ENCODE data around the gene AVPI1. TPM values are rescaled to one million over a fixed set of nuclear protein-coding genes. Genes with fewer than 3 reads are reported as not detected.

AVPI1 gene, protein sequence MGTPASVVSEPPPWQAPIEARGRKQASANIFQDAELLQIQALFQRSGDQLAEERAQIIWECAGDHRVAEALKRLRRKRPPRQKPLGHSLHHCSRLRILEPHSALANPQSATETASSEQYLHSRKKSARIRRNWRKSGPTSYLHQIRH
- 1 to 10 TPM; 4.5 to 6.2 (median 5.3) TPM for polyA plus RNA-seq (ENCODE audit: insufficient read depth in 1 of 5, insufficient read length in 5 of 5, low replicate concordance in 1 of 5)
- long read RNA-seq, donor 1, partial matches to known transcripts: 7 of 8 reads
- long read RNA-seq, donor 1, other reads (novel, unspliced or antisense): 0 of 8 reads
- long read RNA-seq, donor 2, partial matches to known transcripts: 0 of 4 reads
- long read RNA-seq, donor 2, other reads (novel, unspliced or antisense): 0 of 4 reads
- long read RNA-seq, donor 3, partial matches to known transcripts: 0 of 2 reads
- long read RNA-seq, donor 3, other reads (novel, unspliced or antisense): 0 of 2 reads
- long read RNA-seq, donor 4, partial matches to known transcripts: 6 of 9 reads
- long read RNA-seq, donor 4, other reads (novel, unspliced or antisense): 0 of 9 reads
- long read RNA-seq, donor 5, partial matches to known transcripts: 6 of 9 reads
- long read RNA-seq, donor 5, other reads (novel, unspliced or antisense): 0 of 9 reads
- long read RNA-seq, donor 6, partial matches to known transcripts: 5 of 7 reads
- long read RNA-seq, donor 6, other reads (novel, unspliced or antisense): 0 of 7 reads
- long read RNA-seq, donor 7, partial matches to known transcripts: 0 of 2 reads
- long read RNA-seq, donor 7, other reads (novel, unspliced or antisense): 0 of 2 reads
- long read RNA-seq, donor 8, partial matches to known transcripts: 0 of 3 reads
- long read RNA-seq, donor 8, other reads (novel, unspliced or antisense): 0 of 3 reads

DNA sequence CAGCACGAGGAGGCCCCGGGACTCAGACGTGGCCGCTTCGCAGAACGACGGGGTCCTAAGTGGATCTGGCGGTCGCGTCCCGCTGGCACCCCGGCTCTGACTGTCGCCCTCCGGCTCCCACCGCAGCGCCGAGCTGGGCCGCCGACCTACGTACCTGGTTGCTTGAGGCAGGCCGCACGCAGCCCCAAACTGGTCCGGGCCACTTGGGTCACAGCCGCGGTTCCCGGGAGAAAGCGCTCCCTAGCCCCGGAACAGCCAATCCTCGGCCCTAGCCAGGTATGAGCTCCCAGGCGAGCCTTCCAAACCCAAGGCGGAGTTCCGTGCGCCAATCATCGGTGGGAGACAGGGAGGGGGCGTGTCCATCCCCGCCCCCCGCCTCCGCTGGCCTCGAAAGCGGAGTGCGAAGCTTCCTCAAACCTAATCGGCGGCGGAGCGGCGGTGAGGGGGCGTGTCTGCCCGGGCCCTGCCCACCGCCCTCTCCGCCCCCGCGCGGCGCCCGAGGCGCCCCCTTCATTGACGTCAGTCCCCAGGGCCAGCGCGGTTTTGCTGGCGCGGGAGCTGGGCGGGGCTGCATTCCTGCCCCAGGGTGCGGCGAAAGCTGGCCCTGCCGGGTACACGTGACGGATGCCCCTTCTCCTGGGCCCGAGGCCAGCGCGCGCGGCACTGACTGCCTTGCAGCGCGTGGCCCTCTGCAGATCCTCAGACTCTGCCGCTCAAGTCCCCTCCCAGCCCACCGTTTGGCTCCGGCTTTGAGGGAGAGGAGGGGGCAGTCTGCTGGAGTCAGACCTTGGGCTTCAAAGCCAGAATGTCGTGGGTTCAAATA, at the start of gene AVPI1:
Gene AVPI1, minus strand, starts transcription at position 280 of the 823 bp plus-strand sequence. CDS start 7,336 bp downstream, outside the sequence.
- DNase-seq: peak; percentile 98

DNA sequence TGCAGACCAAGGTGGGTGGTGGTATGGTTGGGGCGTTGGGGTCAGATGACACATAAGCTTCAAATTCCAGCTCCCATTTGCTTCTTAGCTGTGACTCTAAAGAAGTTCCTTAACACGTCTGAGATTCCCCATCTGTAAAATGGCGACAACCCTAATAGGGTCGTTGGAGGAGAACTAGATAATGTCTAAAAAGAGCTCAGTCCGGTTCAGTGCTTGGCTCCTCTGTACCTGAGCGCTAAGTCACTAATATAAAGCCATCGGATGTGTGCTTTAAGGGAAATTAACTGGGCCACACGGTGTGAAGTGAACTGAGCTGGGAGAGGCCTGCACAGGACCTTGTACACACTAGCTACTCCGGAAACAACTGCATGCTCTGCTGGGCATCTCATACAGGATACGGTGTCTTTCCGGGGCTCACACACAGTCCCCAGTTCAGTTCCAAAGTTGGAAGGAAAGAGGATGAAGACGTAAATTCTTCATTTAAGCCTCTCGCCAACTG, 49.4 kb upstream of the AVPI1 start:
- DNase-seq: no peak

DNA sequence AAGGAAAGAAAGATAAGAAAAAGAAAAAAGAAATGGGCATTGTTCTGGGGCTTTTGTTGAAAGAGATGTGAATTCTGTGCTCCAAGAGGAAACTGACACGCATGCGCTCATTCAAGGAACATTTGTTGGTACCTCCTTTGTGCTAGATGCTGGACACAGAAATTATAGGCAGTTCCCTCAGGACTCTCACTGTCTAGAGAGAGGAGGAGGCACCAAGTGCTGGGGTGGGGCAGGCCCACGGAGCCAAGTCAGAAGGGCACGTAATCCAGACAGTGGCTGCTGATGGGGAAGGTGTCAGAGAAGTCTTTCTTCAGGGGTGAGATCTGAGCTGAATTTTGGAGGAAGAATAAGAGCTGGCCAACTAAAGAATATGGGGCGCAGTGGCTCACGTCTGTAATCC, 47.0 kb upstream of the AVPI1 start:
- no peak for DNase-seq

DNA sequence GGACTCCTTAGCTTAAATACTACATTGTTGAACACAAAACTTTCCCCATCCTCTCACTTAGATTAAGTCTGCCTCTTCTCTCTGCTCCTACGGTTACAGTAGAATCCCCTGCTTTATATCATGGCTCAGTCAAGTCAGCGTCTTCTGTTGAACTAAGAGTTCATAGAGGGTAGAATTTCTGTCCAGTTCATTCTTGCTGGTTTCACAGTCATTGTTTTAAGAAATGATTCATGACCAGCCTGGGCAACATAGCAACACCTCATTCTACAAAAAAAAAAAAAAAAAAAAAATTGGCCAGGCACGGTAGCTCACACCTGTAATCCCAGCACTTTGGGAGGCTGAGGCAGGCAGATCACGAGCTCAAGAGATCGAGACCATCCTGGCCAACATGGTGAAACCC, 46.2 kb upstream of the AVPI1 start:
- no peak for DNase-seq

DNA sequence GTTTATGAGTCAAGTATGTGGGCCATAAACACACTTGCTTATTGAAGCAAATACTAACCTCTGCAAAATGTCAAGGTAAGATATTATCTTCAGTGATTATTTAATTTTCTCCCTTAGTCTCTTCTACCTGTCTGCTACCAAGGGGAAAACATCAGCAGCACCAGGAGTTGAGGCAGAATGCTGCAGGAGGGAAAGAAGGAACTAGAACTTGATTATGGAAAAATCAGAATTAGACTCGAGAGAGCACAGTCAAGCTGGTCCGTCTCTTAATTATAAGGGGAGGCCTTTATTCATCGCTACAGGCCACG, 45.0 kb upstream of the AVPI1 start:
- no peak for DNase-seq

DNA sequence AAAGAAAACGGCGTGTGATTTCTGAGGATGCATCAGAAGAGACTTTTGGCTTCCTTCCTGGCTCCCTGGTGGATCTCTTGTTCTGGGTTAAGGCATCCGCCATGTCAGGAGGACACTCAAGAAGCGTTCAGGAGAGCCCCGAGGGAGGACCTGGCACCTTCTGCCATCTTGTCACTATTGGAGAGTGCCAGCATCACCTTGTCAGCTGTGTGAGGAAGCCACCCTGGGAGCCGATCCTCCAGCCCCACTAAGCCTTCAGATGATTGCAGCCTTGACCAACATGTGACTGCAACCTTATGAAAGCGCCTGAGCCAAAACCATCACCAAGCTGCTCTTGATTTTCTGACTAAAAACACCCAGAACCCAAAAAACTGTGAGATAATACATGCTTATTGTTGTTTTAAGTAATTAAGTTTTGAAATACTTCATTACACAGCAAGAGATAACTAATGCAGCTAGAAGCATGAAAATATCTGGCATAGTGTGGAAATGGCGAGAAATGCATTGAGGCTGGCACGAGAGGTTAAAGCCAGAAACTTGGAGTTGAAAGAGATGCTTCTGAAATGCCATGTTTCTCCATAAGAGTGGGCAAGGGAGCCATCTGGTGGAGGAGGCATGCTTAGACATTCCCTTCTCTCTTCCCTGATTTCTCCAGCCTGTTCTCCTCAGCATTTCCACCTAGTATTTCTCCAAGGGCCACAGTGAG, 44.5 kb upstream of the AVPI1 start:
- DNase-seq: peak; percentile 52 to 71

DNA sequence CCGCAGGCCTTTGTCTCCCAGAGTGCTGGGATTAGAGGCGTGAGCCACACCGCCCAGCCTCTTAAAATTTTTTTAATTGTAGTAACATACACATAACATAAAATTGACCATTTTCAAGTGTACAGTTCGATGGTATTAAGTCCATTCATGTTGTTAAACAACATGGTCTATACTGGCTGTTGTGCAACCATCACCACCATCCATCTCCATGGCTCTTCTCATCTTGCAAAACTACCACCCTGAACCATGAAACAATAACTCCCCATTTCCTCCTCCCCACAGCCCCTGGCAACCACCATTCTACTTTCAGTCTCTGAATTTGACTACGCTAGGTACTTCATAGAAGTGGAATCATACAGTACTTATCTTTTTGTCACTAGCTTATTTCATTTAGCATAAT, 42.0 kb upstream of the AVPI1 start:
- DNase-seq: no peak

DNA sequence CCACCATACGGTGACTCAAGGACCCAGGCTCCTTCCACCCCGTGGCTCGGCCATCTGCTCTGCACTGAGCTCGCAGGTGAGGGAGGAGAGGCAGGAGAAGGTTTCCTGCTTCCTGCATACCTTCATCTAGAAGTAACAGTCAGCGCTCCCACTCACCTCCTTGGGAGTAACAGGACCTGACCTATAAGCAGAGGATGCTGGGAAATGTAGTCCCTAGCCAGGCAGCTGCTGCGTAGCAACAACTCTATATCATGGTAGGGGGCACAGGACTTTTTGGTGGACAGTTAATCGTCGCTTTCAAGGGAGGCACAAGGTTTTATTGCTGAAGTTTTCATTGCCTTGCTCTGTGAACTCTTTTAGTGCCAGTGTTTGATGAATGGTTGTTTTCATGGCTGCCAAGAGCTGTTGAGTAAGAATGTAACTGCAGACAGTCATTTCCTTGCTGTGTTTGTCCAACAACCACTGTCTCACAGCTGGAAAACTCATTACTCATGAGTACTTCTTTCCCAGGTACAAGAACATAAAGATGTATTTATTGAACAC, 39.7 kb upstream of the AVPI1 start:
- DNase-seq: peak; percentile 60

DNA sequence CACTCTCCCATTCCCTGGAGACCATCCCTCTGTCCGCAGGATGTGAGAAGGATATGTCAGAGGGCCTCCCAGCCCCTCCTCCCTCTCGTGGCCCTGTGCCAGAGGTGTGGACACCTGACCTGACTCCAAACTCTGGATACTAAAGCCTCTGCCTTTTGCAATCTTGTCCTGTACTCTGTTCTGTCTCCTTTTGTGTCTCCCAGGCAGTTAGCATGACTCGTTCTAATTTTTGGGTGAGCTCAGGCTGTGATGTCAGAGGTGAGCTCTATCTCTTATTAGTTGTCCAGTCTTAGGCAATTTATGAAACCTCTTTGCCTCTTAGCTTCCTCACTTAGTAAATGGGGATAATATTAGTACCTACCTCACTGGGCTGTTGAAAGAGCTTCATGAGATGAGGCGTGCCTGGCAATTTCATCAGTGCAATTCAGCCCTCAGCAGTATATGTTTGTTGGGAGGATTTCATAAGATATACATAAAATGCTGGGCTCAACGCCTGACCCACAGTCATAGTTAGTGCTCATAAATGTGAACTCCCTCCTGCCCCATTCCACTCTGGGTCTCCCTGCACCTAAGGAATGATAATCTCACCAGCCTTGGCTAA, 37.4 kb upstream of the AVPI1 start:
- DNase-seq: no peak

DNA sequence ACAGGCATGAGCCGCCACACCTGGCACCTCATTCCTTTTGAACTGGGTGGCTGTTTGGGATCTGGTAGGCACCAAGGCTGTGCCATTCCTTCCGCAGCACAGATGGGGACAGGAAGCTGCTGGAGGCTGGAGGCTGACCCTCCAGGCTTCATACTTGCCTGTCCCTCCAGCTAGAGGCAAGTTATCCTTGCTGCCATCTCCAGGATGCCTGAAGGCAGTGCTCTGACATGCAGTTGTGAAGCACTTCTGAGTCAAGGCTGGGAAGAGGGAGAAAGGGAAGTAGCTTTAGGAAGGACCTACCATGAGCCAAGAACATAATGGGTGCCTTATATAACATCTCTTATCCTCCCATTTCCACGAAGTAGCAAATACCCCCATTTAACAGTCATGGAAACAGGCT, 36.0 kb upstream of the AVPI1 start:
- no peak for DNase-seq

DNA sequence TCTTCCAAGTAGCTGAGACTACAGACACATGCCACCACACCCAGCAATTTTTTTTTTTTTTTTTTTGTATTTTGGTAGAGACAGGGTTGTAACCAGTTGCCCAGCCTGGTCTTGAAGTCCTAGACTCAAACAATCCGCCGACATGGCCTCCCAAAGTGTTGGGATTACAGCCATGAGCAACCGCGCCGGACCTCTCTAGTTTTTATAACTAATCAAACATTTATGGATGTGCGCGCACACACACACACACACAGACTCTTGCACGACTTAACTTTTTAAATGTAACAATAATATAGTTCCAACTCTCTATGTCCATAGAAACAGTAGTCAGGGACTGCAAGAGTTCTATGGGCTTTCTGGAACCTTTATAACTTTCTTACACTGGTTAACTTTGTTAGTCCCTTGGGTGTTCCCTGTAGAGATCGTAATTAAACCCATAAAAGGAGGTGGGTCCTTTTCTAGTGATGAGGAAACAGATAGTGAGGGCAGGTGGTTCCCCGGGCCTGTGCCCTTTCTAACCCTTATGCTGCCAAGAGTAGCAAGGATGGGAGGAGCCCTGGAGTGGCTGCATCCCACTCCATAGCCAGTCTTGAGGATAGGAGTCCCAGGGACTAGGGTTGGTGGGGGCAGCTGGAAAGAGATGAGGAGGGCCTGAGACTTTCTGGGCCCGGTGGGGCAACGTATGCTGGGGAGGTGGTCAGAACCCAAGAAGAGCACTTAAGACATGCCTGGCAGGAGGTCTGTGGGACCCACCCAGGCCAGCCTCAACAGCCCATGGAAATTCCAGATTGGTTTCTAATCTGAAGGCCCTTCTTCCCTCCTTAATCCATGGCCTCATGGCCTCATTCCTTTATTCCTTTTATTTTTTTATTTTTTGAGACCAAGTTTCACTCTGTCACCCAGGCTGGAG, 35.1 kb upstream of the AVPI1 start:
- DNase-seq: no peak

DNA sequence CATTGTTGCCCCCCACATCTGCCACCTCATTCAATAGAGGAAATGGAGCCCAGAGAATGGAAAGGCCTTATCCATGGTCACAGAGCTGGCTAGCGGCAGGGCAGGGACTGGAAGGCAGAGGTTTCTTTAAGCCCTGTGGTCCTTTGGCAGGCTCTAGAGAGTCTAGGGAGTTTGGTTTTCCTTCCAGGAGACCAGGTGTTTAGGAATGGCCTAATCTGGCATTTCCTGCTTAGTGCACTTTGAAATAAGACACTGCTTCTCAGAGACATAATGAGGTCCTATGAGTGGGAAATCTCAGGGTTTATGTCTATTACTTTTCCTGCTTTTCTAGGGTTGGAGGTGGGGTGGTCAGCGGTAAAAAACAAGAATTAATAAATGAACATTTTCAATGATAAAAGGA, 32.6 kb upstream of the AVPI1 start:
- DNase-seq: no peak

DNA sequence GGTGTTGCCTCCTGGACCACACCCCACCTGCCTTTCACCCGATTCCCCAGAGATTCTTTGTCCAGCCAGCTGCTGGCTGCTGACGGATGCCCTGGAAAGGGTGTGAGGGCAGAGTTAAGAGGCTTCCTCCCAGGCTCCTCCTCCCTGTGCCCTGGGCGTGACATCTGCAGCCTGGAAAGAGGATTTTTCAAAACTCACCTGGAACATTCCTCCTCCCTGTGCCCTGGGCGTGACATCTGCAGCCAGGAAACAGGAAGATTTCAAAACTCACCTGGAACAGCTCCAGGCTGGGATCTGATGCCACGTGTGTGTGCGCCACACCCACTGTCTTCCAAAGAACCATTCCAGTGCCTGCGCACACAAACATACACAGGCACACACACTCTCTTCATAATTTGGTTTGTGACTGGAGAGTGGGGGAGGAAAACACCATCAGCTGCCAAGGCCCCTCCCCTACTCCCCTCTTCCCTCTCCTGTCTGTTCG, 31.7 kb upstream of the AVPI1 start:
- DNase-seq: peak in 1 of 2 donors; percentile 39

DNA sequence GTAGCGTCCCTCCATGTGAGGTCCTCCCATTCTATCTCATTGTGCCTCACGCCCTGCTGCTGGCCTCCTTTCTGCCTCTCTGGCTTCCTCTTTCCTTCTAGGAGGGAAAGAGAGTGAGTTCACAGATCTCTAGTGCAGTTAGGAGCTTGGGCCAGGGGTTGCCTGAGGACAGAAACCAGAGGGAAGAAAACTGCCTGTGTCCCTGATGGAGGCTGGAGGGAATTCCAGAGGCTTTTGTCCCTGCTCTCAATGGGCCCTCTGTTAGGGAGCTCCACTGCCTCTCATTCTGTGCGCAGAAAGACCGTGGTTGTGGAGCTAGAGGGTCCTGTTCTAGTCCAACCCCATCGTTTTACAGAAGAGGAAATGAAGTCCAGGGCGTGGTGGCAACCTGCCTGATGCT, 31.1 kb upstream of the AVPI1 start:
- DNase-seq: no peak

DNA sequence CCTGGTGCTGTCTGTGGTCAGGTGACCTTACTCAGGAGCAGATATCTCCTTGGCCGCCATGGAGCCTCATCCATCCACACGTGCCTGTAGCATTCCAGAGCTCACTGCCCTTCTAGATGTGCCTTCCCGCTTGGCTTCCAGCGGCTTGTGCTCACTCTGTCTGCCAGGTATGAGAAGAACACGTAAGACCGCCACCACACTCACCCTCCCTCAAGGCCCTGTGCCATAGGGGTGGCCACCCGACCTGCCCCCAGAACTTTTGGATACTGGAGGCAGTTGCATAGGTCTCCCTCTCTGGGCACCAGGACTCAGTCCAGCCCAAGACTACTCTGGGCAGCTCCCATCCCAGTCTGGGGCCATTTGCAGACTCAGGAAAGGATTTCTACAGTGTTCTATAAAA, 30.6 kb upstream of the AVPI1 start:
- no peak for DNase-seq

DNA sequence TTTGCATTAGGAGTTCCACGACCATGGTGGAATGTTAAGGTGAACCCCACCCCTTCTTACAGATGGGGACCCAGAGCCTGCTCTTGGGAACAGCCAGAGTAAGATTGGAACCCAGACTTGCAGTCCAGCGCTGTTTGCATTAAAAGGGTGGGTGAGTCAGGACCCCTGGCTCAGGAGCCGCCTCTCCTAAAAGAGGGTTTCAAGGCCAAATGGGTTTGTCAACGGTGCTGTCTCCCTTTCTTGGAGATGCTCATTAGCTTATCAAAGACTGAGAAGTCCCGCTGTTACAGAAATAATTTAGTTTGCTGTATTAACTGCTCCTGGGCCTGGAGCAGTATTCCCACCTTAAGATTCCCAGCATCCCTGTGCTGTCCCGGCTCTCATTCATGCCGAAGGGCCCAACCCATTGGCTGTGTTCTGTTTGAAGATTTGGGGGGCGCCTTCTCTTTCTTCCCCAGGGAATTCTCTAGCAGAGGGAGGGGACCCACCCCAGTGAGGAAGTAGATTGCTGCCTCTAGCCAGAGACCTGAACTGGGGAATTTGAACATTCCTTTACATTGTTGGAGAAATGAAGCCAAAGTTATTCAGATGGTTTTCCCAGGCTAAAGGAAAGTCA, 28.3 kb upstream of the AVPI1 start:
- DNase-seq: no peak

DNA sequence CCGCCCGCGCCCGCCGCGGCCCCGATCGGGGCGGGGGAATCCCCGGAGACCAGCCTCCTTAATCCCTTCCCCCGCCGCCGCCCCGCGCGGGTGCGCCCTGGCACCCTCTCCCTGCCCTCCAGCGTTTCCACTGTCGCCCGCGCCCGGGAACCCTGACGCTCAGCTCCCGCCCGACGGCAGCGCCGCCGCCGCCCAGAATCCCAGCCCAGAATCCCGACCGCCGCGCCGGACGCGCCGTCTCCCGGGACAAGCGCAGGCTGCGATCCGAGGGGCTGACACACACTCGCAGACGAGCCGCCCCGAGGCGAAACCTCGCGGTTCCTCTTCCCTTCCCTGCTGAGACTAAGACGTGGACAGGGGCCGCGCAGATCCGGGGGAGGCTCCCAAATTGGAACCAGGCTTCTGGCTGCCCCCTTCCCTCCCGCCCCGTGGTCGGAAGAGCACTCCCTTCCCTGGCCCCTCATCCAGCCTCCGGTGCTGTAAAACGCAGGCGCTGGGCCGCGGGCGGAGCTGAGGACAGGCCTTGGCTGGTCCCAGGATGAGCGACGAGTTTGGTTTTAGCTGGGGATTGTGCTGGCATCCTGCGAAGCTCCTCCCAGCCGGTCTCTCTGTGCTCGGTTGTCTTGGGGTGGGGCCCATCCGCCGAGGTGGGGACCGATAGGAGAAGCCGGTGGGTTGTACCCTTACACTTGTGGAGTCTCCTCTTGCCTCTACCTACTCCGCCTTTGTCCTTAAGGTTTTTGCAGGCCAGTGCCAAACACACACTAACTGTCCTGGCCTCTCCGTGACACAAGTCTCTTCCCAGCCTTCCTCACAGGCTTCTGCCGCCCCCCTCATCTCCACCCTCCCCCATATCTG, 27.6 kb upstream of the AVPI1 start:
- peak; percentile 60 to 64 for DNase-seq

Data from right lung (tissue), 10 donors.